HepG2 (cell line): Measurements from ENCODE around the gene NDUFB10. TPM values are rescaled to one million over a fixed set of nuclear protein-coding genes. Genes with fewer than 3 reads are reported as not detected.
A peak's percentile ranks its signal among the peaks of the same experiment; 100 is the strongest.

Source experiments
- AKAP8 ChIP-seq: sonication (generic); formaldehyde crosslinking; IDR thresholded peaks from 2 replicates; pipeline ENCODE4 v1.5.1; 2020; ENCODE audit warnings: mild to moderate bottlenecking, missing genetic modification reagents
- CBX1 ChIP-seq: IDR thresholded peaks from one replicate; pipeline ENCODE4 v1.6.1; 2016; ENCODE audit warnings: antibody characterized with exemption, low read depth
- CEBPG ChIP-seq: IDR thresholded peaks from 2 replicates; pipeline ENCODE4 v1.6.1; 2016
- FOXM1 ChIP-seq: sonication (generic); formaldehyde crosslinking; IDR thresholded peaks from 2 replicates; pipeline ENCODE4 v1.5.0; 2020; ENCODE audit warnings: missing genetic modification reagents
- FOXP1 ChIP-seq, 2 experiments: fragments of 450-650 bp in 1 of 2; IDR thresholded peaks; 2 replicates each; pipeline ENCODE4 v1.6.1; 2017 to 2018; ENCODE audit warnings: antibody characterized with exemption in 1 of 2
- KDM2A ChIP-seq: sonication (generic); formaldehyde crosslinking; IDR thresholded peaks from 2 replicates; pipeline ENCODE4 v1.4.0; 2020; ENCODE audit warnings: low read depth, missing genetic modification reagents, borderline replicate concordance
- MIER3 ChIP-seq: IDR thresholded peaks from 2 replicates; pipeline ENCODE4 v1.6.1; 2016; ENCODE audit warnings: missing compliant biosample characterization, borderline replicate concordance
- MIXL1 ChIP-seq: IDR thresholded peaks from 2 replicates; pipeline ENCODE4 v1.6.1; 2016
- NCOR1 ChIP-seq: fragments of 200-600 bp; sonication (generic); IDR thresholded peaks from 2 replicates; pipeline ENCODE4 v1.7.0; 2017; ENCODE audit warnings: antibody characterized with exemption, low read length, borderline replicate concordance
- RAD51 ChIP-seq: fragments of 450-650 bp; IDR thresholded peaks from 2 replicates; pipeline ENCODE4 v1.6.1; 2016; ENCODE audit warnings: borderline replicate concordance
- RFX3 ChIP-seq: IDR thresholded peaks from 2 replicates; pipeline ENCODE4 v1.6.1; 2016; ENCODE audit warnings: missing biosample characterization, missing genetic modification reagents
- TRIM24 ChIP-seq: sonication (generic); formaldehyde crosslinking; IDR thresholded peaks from 2 replicates; pipeline ENCODE4 v1.8.0; 2022; ENCODE audit warnings: mild to moderate bottlenecking, missing genetic modification reagents
- U2AF2 ChIP-seq: fragments of 200-400 bp; formaldehyde crosslinking; IDR thresholded peaks from 2 replicates; pipeline ENCODE4 v1.6.1; 2017; ENCODE audit warnings: low read depth, mild to moderate bottlenecking, low read length
- ZFP36 ChIP-seq: fragments of 150-350 bp; IDR thresholded peaks from 2 replicates; pipeline ENCODE4 v1.6.1; 2018; ENCODE audit warnings: borderline replicate concordance, low read length, low read depth; ENCODE audit not compliant: partially characterized antibody
- ZFP36L1 ChIP-seq: sonication (generic); formaldehyde crosslinking; IDR thresholded peaks from 2 replicates; pipeline ENCODE4 v1.8.0; 2022; ENCODE audit warnings: mild to moderate bottlenecking, missing genetic modification reagents, moderate library complexity
- ZNF557 ChIP-seq: sonication (generic); formaldehyde crosslinking; IDR thresholded peaks from 2 replicates; pipeline ENCODE4 v1.4.0; 2020; ENCODE audit warnings: missing genetic modification reagents
- ZNF644 ChIP-seq: IDR thresholded peaks from 2 replicates; pipeline ENCODE4 v1.6.1; 2016; ENCODE audit warnings: low read depth
- ZNF674 ChIP-seq: sonication (generic); formaldehyde crosslinking; IDR thresholded peaks from 2 replicates; pipeline ENCODE4 v1.5.0; 2020; ENCODE audit warnings: low read depth, mild to moderate bottlenecking, missing genetic modification reagents
- ZNF737 ChIP-seq: sonication (generic); formaldehyde crosslinking; IDR thresholded peaks from 2 replicates; pipeline ENCODE4 v1.5.0; 2020; ENCODE audit warnings: missing genetic modification reagents, mild to moderate bottlenecking, borderline replicate concordance
- polyA plus RNA-seq, 8 experiments: library from polyadenylated mRNA; depleted of rRNA in 3 of 8; stranded (reverse) in 7 of 8; unstranded in 1 of 8; fragments of >200 nt; fragmentation: Illumina TruSeq in 4 of 8; extraction: Trizol in 4 of 8; gene quantifications; 2 replicates each; pipeline versions ENCODE4 v1.2.1 to v1.2.3, GENCODE V29; 2011 to 2016; ENCODE audit warnings: low read depth in 4 of 8, missing spikeins in 1 of 8, mixed read lengths in 1 of 8; ENCODE audit not compliant: insufficient read depth in 1 of 8
- total RNA-seq, 5 experiments: library from RNA; depleted of rRNA; stranded (reverse); fragments of >200 nt; fragmentation: Illumina TruSeq; extraction: Trizol; gene quantifications; 2 replicates each; pipeline ENCODE4 v1.2.3, GENCODE V29; 2016; ENCODE audit warnings: low read depth in 1 of 5
- TF ChIP-seq, protein P1 (sequence below): sonication (generic); formaldehyde crosslinking; IDR thresholded peaks from 2 replicates; pipeline ENCODE4 v1.4.0; 2020; ENCODE audit warnings: mild to moderate bottlenecking, low read depth, missing genetic modification reagents
- TF ChIP-seq, protein P2 (sequence below): IDR thresholded peaks from 2 replicates; pipeline ENCODE4 v1.6.1; 2016; ENCODE audit warnings: low read depth, control low read depth
- TF ChIP-seq, protein P3 (sequence below): sonication (generic); formaldehyde crosslinking; IDR thresholded peaks from 2 replicates; pipeline ENCODE4 v1.4.0; 2020; ENCODE audit warnings: mild to moderate bottlenecking, missing genetic modification reagents
- TF ChIP-seq, protein P4 (sequence below): sonication (generic); formaldehyde crosslinking; conservative IDR thresholded peaks from 2 replicates; pipeline ENCODE4 v1.4.0; 2020; ENCODE audit warnings: missing genetic modification reagents
- TF ChIP-seq, protein P5 (sequence below): fragments of 450-650 bp; IDR thresholded peaks from 2 replicates; pipeline ENCODE4 v1.6.1; 2016

The NDUFB10 gene
- total and polyA plus RNA-seq, 2 of the 13 experiments (the other 11 are each of a cell fraction or from before 2014, with no cell fraction given): 68.6 to 157 TPM

DNA sequence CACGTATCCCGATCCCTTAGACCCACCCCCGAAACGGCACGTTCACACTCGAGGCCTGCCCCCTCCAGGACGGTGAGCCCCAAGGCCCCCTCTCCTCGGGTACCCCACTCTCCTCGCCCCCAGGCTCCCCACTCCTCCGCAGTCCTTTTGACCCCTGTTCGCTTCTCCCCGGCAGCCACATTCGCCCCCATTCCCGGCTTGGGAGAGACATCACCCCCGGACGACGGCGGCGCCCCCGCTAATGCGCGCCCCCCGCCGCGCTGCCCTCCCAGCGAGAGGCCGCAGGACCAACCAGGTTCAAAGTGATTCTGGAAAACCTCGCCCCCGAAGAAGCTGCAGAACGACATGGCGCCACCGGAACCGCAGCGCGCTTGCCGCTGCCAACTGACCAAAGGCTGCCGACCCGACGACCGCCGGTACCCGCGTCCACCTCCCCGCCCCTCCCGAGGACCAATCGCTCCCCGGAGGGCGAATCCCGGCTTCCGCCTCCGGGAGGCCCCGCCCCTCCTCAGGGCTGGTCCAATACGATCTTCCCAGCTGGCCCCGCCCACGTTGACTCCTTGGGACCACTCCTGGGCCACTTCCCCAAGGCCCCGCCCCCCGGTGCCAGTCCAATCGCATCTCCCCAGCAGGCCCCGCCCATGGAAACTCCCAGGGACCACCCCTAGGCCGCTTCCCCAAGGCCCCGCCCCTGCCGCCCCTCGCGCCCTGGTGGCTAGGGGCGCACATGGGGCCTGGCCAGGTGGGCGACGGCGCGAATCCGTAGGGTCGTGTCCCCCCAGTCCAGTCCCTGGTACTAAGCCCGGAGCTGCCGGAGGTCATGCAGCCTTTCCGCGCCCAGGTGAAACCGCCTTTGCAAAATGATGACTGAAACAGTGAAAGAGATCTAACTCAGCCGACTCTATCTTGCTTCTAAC lies 16.3 kb upstream of the NDUFB10 start, which contains the start of gene MSRB1 (continued):
- TF ChIP-seq ZFP36L1 (CRISPR knock-in tag) (peak; percentile 64; the same call in 1 of the 2 replicates), FOXP1 (IDR thresholded peaks at IDR 0.05) (no peak), FOXP1 (CRISPR knock-in tag; IDR thresholded peaks at IDR 0.05) (no peak), ZFP36 (no peak), CEBPG (CRISPR knock-in tag) (no peak), RFX3 (no peak), RAD51 (no peak), ZNF644 (no peak), TRIM24 (CRISPR knock-in tag) (no peak), NCOR1 (no peak), MIXL1 (CRISPR knock-in tag) (no peak), AKAP8 (CRISPR knock-in tag) (peak; percentile 36; the same call in 1 of the 2 replicates), ZNF557 (CRISPR knock-in tag) (no peak), MIER3 (CRISPR knock-in tag) (0 out of 2 replicates have a peak, but pooled peaks have one; percentile 14), ZNF737 (CRISPR knock-in tag) (no peak), KDM2A (CRISPR knock-in tag) (peak; percentile 46; the same call in 1 of the 2 replicates), U2AF2 (no peak), CBX1 (peak; percentile 66), FOXM1 (CRISPR knock-in tag) (no peak), ZNF674 (no peak)
- TF ChIP-seq, protein P1, sequence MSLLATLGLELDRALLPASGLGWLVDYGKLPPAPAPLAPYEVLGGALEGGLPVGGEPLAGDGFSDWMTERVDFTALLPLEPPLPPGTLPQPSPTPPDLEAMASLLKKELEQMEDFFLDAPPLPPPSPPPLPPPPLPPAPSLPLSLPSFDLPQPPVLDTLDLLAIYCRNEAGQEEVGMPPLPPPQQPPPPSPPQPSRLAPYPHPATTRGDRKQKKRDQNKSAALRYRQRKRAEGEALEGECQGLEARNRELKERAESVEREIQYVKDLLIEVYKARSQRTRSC: no peak
- TF ChIP-seq, protein P2, sequence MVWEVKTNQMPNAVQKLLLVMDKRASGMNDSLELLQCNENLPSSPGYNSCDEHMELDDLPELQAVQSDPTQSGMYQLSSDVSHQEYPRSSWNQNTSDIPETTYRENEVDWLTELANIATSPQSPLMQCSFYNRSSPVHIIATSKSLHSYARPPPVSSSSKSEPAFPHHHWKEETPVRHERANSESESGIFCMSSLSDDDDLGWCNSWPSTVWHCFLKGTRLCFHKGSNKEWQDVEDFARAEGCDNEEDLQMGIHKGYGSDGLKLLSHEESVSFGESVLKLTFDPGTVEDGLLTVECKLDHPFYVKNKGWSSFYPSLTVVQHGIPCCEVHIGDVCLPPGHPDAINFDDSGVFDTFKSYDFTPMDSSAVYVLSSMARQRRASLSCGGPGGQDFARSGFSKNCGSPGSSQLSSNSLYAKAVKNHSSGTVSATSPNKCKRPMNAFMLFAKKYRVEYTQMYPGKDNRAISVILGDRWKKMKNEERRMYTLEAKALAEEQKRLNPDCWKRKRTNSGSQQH (CRISPR knock-in tag): 0 out of 2 replicates have a peak, but pooled peaks have one; percentile 53
- TF ChIP-seq, protein P3, sequence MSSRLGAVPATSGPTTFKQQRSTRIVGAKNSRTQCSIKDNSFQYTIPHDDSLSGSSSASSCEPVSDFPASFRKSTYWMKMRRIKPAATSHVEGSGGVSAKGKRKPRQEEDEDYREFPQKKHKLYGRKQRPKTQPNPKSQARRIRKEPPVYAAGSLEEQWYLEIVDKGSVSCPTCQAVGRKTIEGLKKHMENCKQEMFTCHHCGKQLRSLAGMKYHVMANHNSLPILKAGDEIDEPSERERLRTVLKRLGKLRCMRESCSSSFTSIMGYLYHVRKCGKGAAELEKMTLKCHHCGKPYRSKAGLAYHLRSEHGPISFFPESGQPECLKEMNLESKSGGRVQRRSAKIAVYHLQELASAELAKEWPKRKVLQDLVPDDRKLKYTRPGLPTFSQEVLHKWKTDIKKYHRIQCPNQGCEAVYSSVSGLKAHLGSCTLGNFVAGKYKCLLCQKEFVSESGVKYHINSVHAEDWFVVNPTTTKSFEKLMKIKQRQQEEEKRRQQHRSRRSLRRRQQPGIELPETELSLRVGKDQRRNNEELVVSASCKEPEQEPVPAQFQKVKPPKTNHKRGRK (CRISPR knock-in tag): no peak
- TF ChIP-seq, protein P4, sequence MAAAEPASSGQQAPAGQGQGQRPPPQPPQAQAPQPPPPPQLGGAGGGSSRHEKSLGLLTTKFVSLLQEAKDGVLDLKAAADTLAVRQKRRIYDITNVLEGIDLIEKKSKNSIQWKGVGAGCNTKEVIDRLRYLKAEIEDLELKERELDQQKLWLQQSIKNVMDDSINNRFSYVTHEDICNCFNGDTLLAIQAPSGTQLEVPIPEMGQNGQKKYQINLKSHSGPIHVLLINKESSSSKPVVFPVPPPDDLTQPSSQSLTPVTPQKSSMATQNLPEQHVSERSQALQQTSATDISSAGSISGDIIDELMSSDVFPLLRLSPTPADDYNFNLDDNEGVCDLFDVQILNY (CRISPR knock-in tag): no peak
- TF ChIP-seq, protein P5, sequence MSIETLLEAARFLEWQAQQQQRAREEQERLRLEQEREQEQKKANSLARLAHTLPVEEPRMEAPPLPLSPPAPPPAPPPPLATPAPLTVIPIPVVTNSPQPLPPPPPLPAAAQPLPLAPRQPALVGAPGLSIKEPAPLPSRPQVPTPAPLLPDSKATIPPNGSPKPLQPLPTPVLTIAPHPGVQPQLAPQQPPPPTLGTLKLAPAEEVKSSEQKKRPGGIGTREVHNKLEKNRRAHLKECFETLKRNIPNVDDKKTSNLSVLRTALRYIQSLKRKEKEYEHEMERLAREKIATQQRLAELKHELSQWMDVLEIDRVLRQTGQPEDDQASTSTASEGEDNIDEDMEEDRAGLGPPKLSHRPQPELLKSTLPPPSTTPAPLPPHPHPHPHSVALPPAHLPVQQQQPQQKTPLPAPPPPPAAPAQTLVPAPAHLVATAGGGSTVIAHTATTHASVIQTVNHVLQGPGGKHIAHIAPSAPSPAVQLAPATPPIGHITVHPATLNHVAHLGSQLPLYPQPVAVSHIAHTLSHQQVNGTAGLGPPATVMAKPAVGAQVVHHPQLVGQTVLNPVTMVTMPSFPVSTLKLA: peak; percentile 20; the same call in 1 of the 2 replicates
